ENCODE measurements around the gene C2CD2L.
"Not testable (repeated sequence)": the region's sequence is repeated elsewhere in the genome, so short reads cannot be mapped to it uniquely, and the experiment has no call there.

C2CD2L gene

DNA sequence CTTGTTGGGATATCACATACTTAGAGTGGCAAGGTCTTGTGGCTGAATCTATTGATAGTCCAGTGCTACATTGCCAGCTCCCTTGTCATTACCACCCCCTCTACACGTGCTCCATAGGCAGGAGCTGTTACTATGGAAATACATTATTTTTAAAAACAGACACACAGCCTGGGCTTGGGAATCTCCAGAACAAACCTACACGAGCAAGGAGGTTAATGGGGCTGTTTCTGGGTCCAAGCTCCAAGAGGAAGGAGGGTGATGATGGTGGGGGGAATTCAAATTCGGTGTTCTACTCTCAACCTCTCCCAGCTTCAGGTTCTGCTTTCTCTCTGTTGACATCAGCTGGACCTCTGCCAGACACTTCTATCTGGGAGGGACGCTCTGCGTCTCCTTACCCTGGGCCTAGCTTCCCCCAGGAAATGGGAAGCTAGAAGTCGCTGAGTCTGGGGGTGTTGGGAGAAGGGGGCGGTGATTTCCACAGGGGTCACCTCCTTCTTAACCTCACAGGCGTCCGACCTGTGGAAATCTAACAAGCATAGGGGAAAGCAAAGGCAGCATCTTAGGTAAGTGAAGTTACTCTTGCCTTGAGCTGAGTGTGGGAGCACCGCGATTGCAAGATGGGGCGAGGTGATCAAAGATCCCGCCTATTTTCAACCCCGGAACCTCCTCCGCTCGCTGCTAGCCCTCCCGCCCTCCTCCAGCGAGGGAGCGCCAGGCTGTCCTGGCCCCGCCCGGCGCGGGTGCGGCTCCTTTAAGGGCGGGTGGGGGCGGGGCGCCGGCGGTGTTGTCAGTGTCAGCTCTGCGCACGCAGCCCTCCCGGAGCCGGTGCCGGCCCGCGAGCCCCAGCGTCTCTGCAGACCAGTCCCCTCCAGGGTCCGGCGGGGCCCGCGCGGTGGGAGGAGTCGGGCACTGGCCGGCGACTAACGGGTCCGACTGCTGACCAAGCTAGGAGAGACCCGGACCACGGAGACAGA is at the start of gene C2CD2L:
C2CD2L (plus strand) TSS at position 781 of the 974 bp plus-strand sequence. CDS start 398 bp downstream, outside the sequence.
- peak within 1 kb of the TSS; percentile 57; the same call in 1 of the 2 replicates for H3K9ac ChIP-seq (ENCODE audit: low read depth, low read length)
- no peaks in the 10 kb centered on the region for H3K36me3 ChIP-seq (ENCODE audit: insufficient read depth, low read depth, low read length)
- H3K4me1 ChIP-seq (ENCODE audit: insufficient read depth, low read length) = peaks cover 10% of the 10 kb centered on the region; the same call in 1 of the 2 replicates
- H3K9me3 ChIP-seq (ENCODE audit: insufficient read depth, low read depth, low read length) = no peaks in the 10 kb centered on the region
- H3K4me3 ChIP-seq (ENCODE audit: low read length) = peak within 1 kb of the TSS; percentile 67
- H3K27me3 ChIP-seq (ENCODE audit: insufficient read depth, low read length) = peaks cover 24% of the 10 kb centered on the region
- no peak within 1 kb of the TSS for H3K27ac ChIP-seq (ENCODE audit: low read length)

DNA sequence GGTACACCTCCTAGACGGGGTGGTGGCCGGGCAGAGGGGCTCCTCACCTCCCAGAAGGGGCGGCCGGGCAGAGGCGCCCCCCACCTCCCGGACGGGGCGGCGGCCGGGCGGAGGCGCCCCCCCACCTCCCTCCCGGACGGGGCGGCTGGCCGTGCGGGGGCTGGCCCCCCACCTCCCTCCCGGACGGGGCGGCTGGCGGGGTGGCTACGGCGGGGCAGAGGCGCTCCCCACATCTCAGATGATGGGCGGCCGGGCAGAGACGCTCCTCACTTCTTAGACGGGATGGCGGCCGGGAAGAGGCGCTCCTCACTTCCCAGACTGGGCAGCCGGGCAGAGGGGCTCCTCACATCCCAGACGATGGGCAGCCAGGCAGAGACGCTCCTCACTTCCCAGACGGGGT is 48.0 kb upstream of the C2CD2L start:
- not testable (repeated sequence) for H3K27ac ChIP-seq (ENCODE audit: low read length); H3K9me3 ChIP-seq (ENCODE audit: insufficient read depth, low read depth, low read length); H3K4me1 ChIP-seq (ENCODE audit: insufficient read depth, low read length); H3K27me3 ChIP-seq (ENCODE audit: insufficient read depth, low read length); H3K4me3 ChIP-seq (ENCODE audit: low read length); H3K9ac ChIP-seq (ENCODE audit: low read depth, low read length)
- peaks cover 18% of the 10 kb centered on the region for H3K36me3 ChIP-seq (ENCODE audit: insufficient read depth, low read depth, low read length)

DNA sequence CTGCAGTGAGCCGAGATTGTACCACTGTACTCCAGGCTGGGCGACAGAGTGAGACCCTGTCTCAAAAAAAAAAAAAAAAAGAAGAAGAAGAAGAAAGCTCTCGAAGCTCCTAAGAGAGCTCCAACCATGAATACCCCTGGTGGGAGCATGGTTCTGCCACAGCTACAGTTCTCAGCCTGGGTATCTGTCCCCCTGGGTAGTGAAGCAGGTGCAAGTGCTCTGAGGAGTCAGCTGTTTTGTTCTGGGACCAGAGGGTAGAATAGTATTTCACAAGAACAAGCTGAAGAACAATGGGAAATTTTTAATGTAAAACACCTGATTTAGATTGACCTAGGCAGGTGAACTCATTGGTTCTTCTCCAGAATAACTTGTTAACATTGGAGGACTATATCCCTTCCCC is 45.9 kb upstream of the C2CD2L start:
- no peaks in the 10 kb centered on the region for H3K9me3 ChIP-seq (ENCODE audit: insufficient read depth, low read depth, low read length)
- H3K27me3 ChIP-seq (ENCODE audit: insufficient read depth, low read length) = no peaks in the 10 kb centered on the region
- no peak overlapping the region for H3K4me3 ChIP-seq (ENCODE audit: low read length)
- H3K27ac ChIP-seq (ENCODE audit: low read length) = no peak overlapping the region
- H3K36me3 ChIP-seq (ENCODE audit: insufficient read depth, low read depth, low read length) = no peaks in the 10 kb centered on the region
- H3K9ac ChIP-seq (ENCODE audit: low read depth, low read length) = no peak overlapping the region
- no peaks in the 10 kb centered on the region for H3K4me1 ChIP-seq (ENCODE audit: insufficient read depth, low read length)

DNA sequence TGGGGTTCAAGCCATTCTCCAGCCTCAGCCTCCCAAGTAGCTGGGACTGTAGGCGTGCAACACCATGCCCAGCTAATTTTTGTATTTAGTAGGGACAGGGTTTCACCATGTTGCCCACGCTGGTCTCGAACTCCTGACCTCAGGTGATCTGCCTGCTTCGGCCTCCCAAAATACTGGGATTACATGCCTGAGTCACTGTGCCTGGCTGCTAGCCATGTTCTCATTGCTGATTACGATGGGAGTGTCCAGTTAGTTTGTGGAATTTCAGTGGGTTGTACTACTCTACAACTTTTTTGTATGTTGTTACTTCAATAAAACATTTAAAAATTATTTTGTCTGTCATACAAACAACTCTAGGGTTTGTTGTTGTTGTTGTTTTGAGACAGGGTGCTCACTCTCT is 44.4 kb upstream of the C2CD2L start:
- Histone ChIP-seq H3K4me1 (ENCODE audit: insufficient read depth, low read length) (no peaks in the 10 kb centered on the region), H3K9me3 (ENCODE audit: insufficient read depth, low read depth, low read length) (no peaks in the 10 kb centered on the region), H3K27me3 (ENCODE audit: insufficient read depth, low read length) (no peaks in the 10 kb centered on the region), H3K27ac (ENCODE audit: low read length) (no peak overlapping the region), H3K4me3 (ENCODE audit: low read length) (no peak overlapping the region), H3K9ac (ENCODE audit: low read depth, low read length) (no peak overlapping the region), H3K36me3 (ENCODE audit: insufficient read depth, low read depth, low read length) (no peaks in the 10 kb centered on the region)

DNA sequence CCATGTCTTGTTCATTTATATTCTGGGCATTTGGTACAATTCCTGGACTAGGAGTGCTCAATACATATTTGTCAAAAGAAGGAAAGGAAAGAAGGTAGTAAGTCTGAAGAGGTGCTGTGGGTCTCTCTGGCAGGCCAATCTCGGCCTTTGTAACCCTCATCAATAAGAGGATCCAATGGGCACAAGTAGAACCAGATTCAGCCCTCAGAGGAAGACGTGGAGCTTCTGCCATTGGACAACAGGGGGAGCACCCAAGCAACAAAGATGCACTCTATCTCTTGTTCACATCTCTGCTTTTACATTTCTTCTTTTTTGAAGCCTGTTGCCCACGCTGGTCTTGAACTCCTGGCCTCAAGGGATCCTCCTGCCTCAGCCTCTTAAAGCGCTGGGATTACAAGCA is 41.8 kb upstream of the C2CD2L start:
- Histone ChIP-seq H3K4me1 (ENCODE audit: insufficient read depth, low read length) (no peaks in the 10 kb centered on the region), H3K9me3 (ENCODE audit: insufficient read depth, low read depth, low read length) (no peaks in the 10 kb centered on the region), H3K27me3 (ENCODE audit: insufficient read depth, low read length) (no peaks in the 10 kb centered on the region), H3K36me3 (ENCODE audit: insufficient read depth, low read depth, low read length) (peaks cover 5% of the 10 kb centered on the region), H3K9ac (ENCODE audit: low read depth, low read length) (no peak overlapping the region), H3K27ac (ENCODE audit: low read length) (no peak overlapping the region), H3K4me3 (ENCODE audit: low read length) (no peak overlapping the region)

DNA sequence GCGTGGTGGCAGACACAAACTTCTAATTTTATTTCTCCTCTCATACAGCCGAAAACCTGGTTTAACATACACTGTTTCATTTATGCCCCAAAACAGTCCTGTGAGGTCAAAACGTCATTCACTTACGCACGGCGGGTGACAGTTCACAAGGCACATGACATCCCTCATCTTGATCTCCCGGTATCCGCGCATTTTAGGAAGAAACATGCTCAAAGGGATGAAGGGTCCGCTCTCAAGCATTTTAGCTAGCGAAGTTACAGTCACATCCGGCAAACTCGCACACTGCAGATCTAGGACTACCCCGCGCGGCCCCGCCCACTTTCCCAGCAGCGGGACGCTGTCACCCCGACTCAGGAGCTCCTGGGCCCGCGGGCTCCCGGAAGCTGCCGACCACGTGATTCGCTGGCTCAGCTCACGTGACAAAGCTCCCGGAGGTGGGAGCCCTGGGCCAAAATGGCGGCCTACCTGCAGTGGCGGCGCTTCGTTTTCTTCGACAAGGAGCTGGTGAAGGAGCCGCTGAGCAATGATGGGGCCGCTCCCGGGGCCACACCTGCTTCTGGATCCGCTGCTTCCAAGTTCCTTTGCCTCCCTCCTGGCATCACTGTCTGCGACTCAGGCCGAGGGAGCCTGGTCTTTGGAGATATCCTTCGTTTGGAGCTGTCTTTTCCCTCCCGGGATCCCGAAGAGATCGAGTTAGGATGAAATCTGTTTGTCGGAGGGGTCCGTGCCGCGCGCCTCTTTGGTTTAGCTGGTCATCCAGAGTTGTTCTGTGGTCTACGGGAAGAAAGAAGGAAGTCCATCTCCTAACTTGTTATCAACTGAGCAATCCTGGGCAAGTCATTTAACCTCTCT is 39.5 kb upstream of the C2CD2L start, which contains the start of gene VPS11:
VPS11 (plus strand) TSS at position 448 of the 852 bp plus-strand sequence; CDS start at position 454, 6 bp downstream.
- Histone ChIP-seq H3K9me3 (ENCODE audit: insufficient read depth, low read depth, low read length) (no peaks in the 10 kb centered on the region), H3K27ac (ENCODE audit: low read length) (no peak within 1 kb of the TSS), H3K9ac (ENCODE audit: low read depth, low read length) (peak within 1 kb of the TSS; percentile 89), H3K4me3 (ENCODE audit: low read length) (peak within 1 kb of the TSS; percentile 90), H3K27me3 (ENCODE audit: insufficient read depth, low read length) (no peaks in the 10 kb centered on the region), H3K36me3 (ENCODE audit: insufficient read depth, low read depth, low read length) (peaks cover 23% of the 10 kb centered on the region), H3K4me1 (ENCODE audit: insufficient read depth, low read length) (no peaks in the 10 kb centered on the region)

DNA sequence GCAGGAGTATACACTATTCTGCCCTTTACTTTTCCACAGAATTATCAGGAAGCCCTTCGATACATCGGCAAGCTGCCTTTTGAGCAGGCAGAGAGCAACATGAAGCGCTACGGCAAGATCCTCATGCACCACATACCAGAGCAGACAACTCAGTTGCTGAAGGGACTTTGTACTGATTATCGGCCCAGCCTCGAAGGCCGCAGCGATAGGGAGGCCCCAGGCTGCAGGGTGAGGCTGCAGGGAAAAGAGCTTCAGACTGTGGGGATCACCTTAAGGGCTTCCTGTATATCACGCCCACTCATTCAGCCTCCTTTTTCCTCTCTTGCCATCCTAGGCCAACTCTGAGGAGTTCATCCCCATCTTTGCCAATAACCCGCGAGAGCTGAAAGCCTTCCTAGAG is 29.3 kb upstream of the C2CD2L start:
- H3K9me3 ChIP-seq (ENCODE audit: insufficient read depth, low read depth, low read length) = no peaks in the 10 kb centered on the region
- H3K4me3 ChIP-seq (ENCODE audit: low read length) = no peak overlapping the region

DNA sequence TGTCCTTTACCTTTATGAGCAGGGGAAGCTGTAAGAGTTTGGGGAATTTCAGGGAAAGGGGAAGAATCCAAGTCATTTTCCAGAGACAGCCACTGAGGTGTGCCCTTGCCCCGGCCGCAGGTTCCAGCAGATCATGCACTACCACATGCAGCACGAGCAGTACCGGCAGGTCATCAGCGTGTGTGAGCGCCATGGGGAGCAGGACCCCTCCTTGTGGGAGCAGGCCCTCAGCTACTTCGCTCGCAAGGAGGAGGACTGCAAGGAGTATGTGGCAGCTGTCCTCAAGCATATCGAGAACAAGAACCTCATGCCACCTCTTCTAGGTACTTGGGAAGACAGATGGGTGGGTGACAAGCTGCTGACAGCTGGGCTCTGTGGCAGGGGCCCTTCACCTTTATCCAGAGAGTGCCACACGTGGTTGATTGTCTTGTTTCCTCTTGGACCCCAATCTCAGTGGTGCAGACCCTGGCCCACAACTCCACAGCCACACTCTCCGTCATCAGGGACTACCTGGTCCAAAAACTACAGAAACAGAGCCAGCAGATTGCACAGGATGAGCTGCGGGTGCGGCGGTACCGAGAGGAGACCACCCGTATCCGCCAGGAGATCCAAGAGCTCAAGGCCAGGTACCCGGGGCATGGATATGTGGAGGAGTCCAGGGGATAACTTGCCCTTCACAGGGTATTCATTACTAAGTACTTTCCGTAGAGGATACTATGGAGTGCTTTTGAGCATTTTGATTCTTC is 28.3 kb upstream of the C2CD2L start:
- Histone ChIP-seq H3K4me3 (ENCODE audit: low read length) (no peak overlapping the region), H3K27ac (ENCODE audit: low read length) (no peak overlapping the region), H3K36me3 (ENCODE audit: insufficient read depth, low read depth, low read length) (peaks cover 68% of the 10 kb centered on the region), H3K27me3 (ENCODE audit: insufficient read depth, low read length) (no peaks in the 10 kb centered on the region), H3K9ac (ENCODE audit: low read depth, low read length) (no peak overlapping the region), H3K4me1 (ENCODE audit: insufficient read depth, low read length) (no peaks in the 10 kb centered on the region), H3K9me3 (ENCODE audit: insufficient read depth, low read depth, low read length) (no peaks in the 10 kb centered on the region)

More for the DNA sequence above, 29.3 kb upstream of the C2CD2L start:
- no peak overlapping the region for H3K9ac ChIP-seq (ENCODE audit: low read depth, low read length)
- H3K4me1 ChIP-seq (ENCODE audit: insufficient read depth, low read length) = no peaks in the 10 kb centered on the region
- peaks cover 78% of the 10 kb centered on the region for H3K36me3 ChIP-seq (ENCODE audit: insufficient read depth, low read depth, low read length)
- no peaks in the 10 kb centered on the region for H3K27me3 ChIP-seq (ENCODE audit: insufficient read depth, low read length)
- H3K27ac ChIP-seq (ENCODE audit: low read length) = no peak overlapping the region

DNA sequence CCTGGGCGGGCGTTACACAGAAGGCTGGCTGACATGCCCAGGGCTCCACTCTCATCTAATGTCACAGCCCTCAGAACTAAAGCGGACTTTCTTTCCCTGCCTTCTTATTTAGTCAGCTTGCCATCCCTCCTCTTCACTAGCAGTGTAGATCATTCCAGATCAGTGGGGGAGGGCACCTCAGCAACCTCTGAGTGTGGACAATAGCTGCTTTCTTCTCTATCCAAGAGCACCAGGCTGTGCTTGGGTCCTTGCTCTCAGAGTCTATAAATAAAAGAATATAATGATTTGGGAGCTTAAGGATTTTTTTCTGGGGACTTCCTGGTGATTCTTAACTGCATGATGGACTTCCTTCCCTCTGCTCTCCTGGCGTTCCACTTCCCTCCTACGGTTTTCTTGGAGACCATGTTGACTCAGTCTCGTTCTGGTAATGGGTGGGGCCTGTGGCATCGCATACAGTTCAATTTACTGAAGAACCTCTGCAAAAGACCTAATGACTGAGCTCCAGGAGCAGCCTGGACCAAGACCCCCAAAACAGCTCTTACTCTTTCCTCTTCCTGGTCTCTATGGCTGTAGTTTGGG is 25.4 kb upstream of the C2CD2L start:
- Histone ChIP-seq H3K9me3 (ENCODE audit: insufficient read depth, low read depth, low read length) (no peaks in the 10 kb centered on the region), H3K4me1 (ENCODE audit: insufficient read depth, low read length) (peaks cover 5% of the 10 kb centered on the region; the same call in 1 of the 2 replicates), H3K36me3 (ENCODE audit: insufficient read depth, low read depth, low read length) (peaks cover 55% of the 10 kb centered on the region), H3K27ac (ENCODE audit: low read length) (no peak overlapping the region), H3K4me3 (ENCODE audit: low read length) (no peak overlapping the region), H3K27me3 (ENCODE audit: insufficient read depth, low read length) (no peaks in the 10 kb centered on the region), H3K9ac (ENCODE audit: low read depth, low read length) (no peak overlapping the region)

DNA sequence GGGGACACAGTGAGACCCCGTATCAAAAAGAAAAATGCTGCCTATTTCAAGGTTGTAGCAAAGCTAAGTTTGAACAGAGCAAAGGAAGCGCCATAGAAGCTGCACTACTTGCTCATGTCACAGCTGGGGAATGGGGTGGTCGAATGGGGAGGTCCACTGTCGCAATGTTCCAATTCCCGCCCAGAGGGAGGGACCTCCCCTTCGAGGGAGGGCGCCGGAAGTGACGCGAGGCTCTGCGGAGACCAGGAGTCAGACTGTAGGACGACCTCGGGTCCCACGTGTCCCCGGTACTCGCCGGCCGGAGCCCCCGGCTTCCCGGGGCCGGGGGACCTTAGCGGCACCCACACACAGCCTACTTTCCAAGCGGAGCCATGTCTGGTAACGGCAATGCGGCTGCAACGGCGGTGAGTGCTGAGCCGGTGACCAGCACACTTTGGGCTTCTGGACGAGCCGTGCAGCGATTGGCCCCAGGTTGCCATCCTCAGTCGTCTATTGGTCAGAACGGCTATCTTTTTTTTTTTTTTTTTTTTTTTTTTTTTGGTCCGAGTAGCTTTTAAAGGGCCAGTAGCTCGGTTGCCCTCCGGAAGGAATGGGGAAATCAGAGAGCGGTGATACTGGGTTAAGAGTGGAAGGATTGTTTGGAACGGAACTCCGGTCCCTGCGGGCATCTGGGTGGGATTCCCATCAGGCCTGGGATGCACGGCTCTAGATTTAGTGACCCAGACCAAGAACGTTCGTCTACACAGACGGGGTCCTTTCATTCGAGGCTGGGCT is 22.3 kb upstream of the C2CD2L start, which contains the start of gene HMBS:
HMBS (plus strand) TSS at position 219 of the 774 bp plus-strand sequence; CDS start at position 372, 153 bp downstream.
- Histone ChIP-seq H3K4me3 (ENCODE audit: low read length) (peak within 1 kb of the TSS; percentile 92), H3K4me1 (ENCODE audit: insufficient read depth, low read length) (peaks cover 5% of the 10 kb centered on the region; the same call in 1 of the 2 replicates), H3K27ac (ENCODE audit: low read length) (peak within 1 kb of the TSS; percentile 99), H3K27me3 (ENCODE audit: insufficient read depth, low read length) (no peaks in the 10 kb centered on the region), H3K9ac (ENCODE audit: low read depth, low read length) (peak within 1 kb of the TSS; percentile 95), H3K9me3 (ENCODE audit: insufficient read depth, low read depth, low read length) (no peaks in the 10 kb centered on the region), H3K36me3 (ENCODE audit: insufficient read depth, low read depth, low read length) (peaks cover 43% of the 10 kb centered on the region)
